Kidney capillary endothelial cell (primary cell): ENCODE results near the gene NALCN.
"Not testable (repeated sequence)": the region's sequence is repeated elsewhere in the genome, so short reads cannot be mapped to it uniquely, and the experiment has no call there.

Experiments used
- DNase-seq: peaks from one replicate; pipeline ENCODE4 v3.0.0-alpha.2; 2018; ENCODE audit warnings: low spot score

Gene NALCN

GRCh38 chr13:101341464-101341863, 74.8 kb downstream of the NALCN start:
- DNase-seq, result no peak

GRCh38 chr13:101339202-101339601, 77.1 kb downstream of the NALCN start:
- DNase-seq, result no peak

GRCh38 chr13:101332583-101332982, 83.7 kb downstream of the NALCN start:
- no peak for DNase-seq

DNA sequence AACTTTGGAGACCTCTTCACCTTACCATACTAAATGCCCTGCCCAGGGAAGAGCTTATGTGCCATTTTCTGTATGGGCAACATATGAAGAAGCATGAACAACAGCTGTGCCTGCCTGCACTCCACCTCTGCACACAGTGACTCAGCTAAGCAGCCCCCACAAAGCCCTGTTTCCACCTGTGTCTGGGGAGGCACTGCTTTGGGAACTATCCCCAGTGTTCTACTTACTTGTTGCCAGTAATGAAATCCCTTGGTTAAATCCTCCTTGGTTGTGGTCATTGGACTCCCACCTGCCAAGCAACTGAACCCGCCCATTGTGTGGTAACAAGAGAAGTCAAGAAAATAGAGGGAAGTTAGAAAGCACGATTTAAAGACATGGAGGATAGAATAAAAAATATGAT, 84.6 kb downstream of the NALCN start:
- no peak for DNase-seq

DNA sequence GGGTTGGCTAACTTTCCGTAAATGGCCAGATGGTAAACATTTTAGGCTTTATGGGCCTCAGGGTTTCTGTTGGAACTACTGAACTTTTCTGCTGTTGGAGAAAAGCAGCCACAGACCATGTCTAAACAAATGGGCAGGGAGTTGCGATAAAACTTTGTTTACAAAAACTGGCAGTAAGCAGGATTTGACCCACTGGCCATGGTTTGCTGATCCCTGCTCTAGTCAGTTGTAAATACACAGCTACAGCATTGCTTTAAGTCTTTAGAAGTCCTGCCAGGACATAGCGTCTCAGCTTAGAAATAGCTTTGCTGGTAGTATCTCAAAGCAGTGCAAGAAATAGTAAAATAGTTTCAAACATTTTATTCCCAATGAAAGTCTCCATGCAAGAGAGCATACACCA, 88.4 kb downstream of the NALCN start:
- no peak for DNase-seq

DNA sequence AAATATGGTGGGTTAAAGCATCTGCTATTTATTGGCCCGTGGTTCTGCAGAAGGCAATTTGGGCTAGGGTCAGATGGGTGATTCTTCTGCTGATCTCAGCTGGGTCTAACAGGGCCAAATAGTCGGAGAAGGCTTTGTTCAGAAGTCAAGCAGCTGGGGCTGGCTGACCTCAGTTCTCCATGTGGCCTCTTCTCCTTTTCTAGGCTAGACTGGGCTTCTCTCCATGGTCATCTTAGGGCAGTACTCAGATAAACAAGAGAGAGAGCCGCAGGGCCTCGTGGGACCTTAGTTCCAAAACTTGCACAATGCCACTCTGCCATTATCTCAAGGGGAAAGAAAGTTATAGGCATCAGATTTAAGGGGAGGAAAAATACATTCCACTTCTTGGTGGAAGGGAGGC, 89.6 kb downstream of the NALCN start:
- no peak for DNase-seq

GRCh38 chr13:101325423-101325822, 90.9 kb downstream of the NALCN start:
- DNase-seq, result no peak

DNA sequence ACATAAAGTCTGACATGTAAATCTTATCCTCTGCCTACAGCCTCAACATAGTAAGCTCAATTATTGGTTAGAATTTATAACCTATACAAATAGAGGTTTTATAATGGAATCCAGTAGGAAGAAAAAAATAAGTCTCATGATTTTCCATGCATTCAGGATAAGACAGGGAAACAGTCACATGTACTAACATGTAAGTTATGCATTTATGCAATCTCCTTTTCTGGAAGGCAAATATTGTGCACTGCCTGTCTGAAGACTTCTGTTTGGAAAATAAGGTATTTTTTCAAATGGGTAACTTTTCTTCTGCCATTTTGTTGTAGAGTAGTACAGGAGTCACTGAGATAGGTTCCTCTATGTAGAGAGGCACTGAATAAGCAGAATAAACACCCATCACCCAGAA, 92.7 kb downstream of the NALCN start:
- no peak for DNase-seq

- DNase-seq, result no peak
Observed at GRCh38 chr13:101317986-101318523, 98.3 kb downstream of the NALCN start.

DNA sequence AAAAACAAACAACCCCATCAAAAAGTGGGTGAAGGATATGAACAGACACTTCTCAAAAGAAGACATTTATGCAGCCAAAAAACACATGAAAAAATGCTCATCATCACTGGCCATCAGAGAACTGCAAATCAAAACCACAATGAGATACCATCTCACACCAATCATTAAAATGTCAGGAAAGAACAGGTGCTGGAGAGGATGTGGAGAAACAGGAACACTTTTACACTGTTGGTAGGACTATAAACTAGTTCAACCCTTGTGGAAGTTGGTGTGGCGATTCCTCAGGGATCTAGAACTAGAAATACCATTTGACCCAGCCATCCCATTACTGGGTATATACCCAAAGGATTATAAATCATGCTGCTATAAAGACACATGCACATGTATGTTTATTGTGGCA, 102.8 kb downstream of the NALCN start:
- not testable (repeated sequence) for DNase-seq

GRCh38 chr13:101309014-101309619, 107.2 kb downstream of the NALCN start:
- DNase-seq, result no peak

GRCh38 chr13:101308247-101309013, 107.9 kb downstream of the NALCN start:
- no peak for DNase-seq

GRCh38 chr13:101307181-101307701, 109.1 kb downstream of the NALCN start:
- DNase-seq, result no peak

DNA sequence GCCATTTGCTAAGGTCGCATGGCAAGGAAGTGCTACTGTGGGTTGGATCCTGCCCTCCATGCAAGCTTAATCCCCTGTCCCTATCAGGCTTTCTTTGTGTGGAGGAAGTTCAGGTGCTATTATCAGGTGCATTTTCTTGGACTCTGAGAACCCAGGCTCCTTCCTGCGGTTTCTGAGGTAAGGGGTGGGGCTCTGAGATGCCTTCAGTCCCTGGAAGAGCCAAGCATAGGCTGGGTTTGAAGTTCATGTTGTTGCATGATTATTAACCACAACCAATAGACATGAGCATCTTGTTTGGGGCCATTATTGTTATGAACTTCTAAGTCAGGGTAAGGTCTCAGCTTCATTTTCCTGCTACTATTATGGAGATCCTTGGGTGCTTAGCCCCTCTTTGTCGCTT, 109.5 kb downstream of the NALCN start:
- DNase-seq, result no peak

- no peak for DNase-seq
Observed at GRCh38 chr13:101305981-101306411, 110.3 kb downstream of the NALCN start.

GRCh38 chr13:101303521-101303920, 112.8 kb downstream of the NALCN start:
- no peak for DNase-seq

GRCh38 chr13:101301053-101301452, 115.3 kb downstream of the NALCN start:
- no peak for DNase-seq

- DNase-seq, result no peak
Observed at GRCh38 chr13:101300531-101300930, 115.8 kb downstream of the NALCN start.

- DNase-seq, result no peak
Observed at GRCh38 chr13:101298517-101298916, 117.8 kb downstream of the NALCN start.

GRCh38 chr13:101297794-101298193, 118.5 kb downstream of the NALCN start:
- DNase-seq, result no peak

GRCh38 chr13:101292711-101293110, 123.6 kb downstream of the NALCN start:
- DNase-seq, result no peak

DNA sequence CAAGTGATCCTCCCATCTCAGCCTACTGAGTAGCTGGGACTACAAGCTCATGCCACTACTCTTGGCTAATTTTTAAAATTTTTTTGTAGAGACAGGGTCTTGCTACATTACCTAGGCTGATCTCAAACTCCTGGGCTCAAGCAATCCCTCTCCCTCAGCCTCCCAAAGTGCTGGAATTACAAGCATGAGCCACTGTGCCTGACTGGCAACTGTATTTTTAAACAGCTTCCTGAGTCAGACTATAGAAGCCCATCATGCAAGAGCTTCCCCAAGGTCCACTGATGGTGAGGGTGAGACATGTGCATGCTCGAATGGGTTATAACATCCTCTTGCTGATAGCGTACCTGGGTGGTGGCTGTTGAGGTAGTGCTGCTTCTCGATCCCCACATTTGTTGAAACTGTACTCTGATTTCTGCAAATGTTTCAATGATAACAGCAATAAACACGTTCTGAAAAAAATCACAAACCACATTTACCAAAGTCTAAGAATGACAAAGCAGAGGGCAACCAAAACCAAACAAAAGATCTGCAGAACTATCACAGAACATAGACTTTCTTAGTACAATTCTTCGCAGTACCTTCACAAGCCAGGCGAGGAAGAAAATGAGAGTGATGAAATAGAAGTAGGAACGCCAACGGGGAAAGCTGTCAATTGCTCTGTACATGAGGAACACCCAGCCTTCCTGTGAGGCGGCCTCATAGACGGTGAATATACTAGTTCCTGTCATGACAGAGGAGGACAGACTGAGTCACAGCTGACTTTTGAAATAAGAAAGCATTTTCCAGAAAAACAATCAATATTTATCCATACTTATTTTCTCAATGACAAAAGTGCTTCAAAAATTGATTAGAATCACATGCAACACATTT, 124.4 kb downstream of the NALCN start:
- DNase-seq, result no peak
